Measurements from ENCODE around the gene CMIP.

DNA sequence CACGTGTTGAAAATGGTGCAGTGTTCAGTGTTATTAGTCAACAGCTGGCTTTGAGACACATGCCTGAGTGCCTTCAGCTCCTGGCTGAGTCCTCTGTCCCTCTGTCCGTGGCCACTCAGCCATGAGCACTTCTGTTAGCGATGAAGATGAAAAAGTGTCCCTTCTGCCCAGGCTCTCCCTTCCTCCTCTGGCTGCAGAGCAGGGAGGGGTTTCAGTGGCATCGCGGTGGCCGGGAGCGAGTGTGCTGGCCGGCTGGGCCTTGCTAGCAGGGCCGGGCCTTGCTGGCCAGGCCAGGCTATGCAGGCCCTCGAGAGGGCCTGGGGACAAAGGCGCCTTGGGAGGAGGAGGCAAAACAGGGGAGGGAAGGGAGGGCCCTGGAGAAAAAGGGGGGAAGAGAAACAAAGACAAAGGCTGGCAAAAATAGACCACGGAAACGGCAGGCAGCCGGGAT lies 47.7 kb downstream of the CMIP start:
- TF ChIP-seq, protein P1, sequence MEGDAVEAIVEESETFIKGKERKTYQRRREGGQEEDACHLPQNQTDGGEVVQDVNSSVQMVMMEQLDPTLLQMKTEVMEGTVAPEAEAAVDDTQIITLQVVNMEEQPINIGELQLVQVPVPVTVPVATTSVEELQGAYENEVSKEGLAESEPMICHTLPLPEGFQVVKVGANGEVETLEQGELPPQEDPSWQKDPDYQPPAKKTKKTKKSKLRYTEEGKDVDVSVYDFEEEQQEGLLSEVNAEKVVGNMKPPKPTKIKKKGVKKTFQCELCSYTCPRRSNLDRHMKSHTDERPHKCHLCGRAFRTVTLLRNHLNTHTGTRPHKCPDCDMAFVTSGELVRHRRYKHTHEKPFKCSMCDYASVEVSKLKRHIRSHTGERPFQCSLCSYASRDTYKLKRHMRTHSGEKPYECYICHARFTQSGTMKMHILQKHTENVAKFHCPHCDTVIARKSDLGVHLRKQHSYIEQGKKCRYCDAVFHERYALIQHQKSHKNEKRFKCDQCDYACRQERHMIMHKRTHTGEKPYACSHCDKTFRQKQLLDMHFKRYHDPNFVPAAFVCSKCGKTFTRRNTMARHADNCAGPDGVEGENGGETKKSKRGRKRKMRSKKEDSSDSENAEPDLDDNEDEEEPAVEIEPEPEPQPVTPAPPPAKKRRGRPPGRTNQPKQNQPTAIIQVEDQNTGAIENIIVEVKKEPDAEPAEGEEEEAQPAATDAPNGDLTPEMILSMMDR (IDR thresholded peaks at IDR 0.05; ENCODE audit: borderline replicate concordance, extremely low read depth, low read length, poor library complexity, severe bottlenecking), result no peak
- no peak for TF ChIP-seq EZH2 (IDR thresholded peaks at IDR 0.05; ENCODE audit: borderline replicate concordance, low read depth, low read length, severe bottlenecking)
